Measurements from ENCODE around the gene MYO10. TPM values are rescaled to one million over a fixed set of nuclear protein-coding genes. Genes with fewer than 3 reads are reported as not detected.

The MYO10 gene
- total RNA-seq, 4 donors from 2014 or later, result 21.0 to 29.8 (median 27.3) TPM

GRCh38 chr5:16702964-16703363 is 233.1 kb downstream of the MYO10 start:
- H3K9me3 ChIP-seq, result no peaks in the 10 kb centered on the region
- peaks cover 0 to 97% (median 0%) of the 10 kb centered on the region in 3 donors for H3K36me3 ChIP-seq
- H3K4me3 ChIP-seq, result no peak overlapping the region
- H3K27me3 ChIP-seq, result no peaks in the 10 kb centered on the region
- TF ChIP-seq CTCF (IDR thresholded peaks at IDR 0.05) (no peak), POLR2A (IDR thresholded peaks at IDR 0.05) (no peak)
- 75 to 90% methylated on average over 2 of the region's 2 CpGs for WGBS, 2 donors
- no peak for DNase-seq
- H3K4me1 ChIP-seq, result no peaks in the 10 kb centered on the region
- no peak overlapping the region for H3K27ac ChIP-seq
- intact Hi-C loops (cut with DNase I), result no loop called here

- H3K4me3 ChIP-seq, result no peak overlapping the region
- TF ChIP-seq CTCF (IDR thresholded peaks at IDR 0.05) (no peak), POLR2A (IDR thresholded peaks at IDR 0.05) (no peak)
- H3K9me3 ChIP-seq, result no peaks in the 10 kb centered on the region
- H3K27me3 ChIP-seq, result no peaks in the 10 kb centered on the region
- H3K36me3 ChIP-seq, result peaks cover 0 to 86% (median 0%) of the 10 kb centered on the region in 3 donors
- intact Hi-C loops (cut with DNase I), result no loop called here
- H3K4me1 ChIP-seq, result no peaks in the 10 kb centered on the region
- no peak overlapping the region for H3K27ac ChIP-seq
- WGBS, 2 donors, result 90 to 97% methylated on average over 33 to 42 of the region's 48 CpGs
- DNase-seq, result no peak
Measured at GRCh38 chr5:16701134-16702099, 234.7 kb downstream of the MYO10 start.

DNA sequence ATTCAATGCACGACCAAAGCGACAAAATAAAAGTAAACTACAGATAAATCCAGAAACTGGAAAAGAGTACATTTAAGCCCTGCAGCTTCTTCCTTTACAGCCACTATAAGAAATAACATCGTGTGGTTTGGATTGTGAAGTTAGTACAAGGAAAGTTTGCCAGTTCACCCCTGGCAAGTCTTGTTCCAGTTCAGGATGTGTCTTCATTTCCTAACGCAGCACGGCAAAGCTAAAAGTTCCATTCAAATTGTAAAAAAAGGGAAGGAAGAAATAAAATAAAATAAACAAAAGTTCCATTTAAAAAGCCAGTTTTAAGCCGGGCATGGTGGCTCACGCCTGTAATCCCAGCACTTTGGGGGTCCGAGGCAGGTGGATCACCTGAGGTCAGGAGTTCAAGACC is 236.0 kb downstream of the MYO10 start:
- Histone ChIP-seq H3K4me1 (no peaks in the 10 kb centered on the region), H3K27me3 (no peaks in the 10 kb centered on the region), H3K9me3 (no peaks in the 10 kb centered on the region), H3K4me3 (no peak overlapping the region), H3K36me3 (peaks cover 0 to 74% (median 0%) of the 10 kb centered on the region in 3 donors), H3K27ac (no peak overlapping the region)
- no peak for TF ChIP-seq POLR2A (IDR thresholded peaks at IDR 0.05)
- TF ChIP-seq CTCF (IDR thresholded peaks at IDR 0.05), result no peak
- 49 to 65% methylated on average over 8 of the region's 8 CpGs for WGBS, 2 donors
- no peak for DNase-seq
- intact Hi-C loops (cut with DNase I), result no loop called here

DNA sequence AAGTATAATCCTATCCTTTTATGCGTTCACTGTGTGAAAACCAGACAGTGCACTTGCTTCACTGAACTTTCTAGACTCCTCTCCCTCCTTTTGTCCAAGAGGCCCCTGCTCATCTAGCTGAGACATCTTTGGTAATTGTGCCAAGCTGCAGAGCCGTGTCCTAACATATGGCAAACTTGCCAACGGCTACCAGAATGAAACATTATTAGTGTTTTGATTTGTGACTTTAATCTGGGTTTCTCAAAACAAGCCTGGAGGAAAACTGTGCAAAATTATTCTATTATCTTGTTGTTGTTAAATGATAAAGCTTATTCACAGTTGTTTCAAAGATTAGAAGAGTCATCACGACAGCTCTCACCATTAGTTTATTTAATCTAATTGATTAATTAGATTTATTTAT is 240.3 kb downstream of the MYO10 start:
- 39 to 72% methylated on average over 4 of the region's 4 CpGs for WGBS, 2 donors
- Histone ChIP-seq H3K4me1 (no peaks in the 10 kb centered on the region), H3K27me3 (no peaks in the 10 kb centered on the region), H3K4me3 (no peak overlapping the region), H3K27ac (no peak overlapping the region), H3K36me3 (peaks cover 0 to 64% (median 0%) of the 10 kb centered on the region in 3 donors), H3K9me3 (no peaks in the 10 kb centered on the region)
- intact Hi-C loops (cut with DNase I), result no loop called here
- DNase-seq, result no peak
- TF ChIP-seq CTCF (IDR thresholded peaks at IDR 0.05), result no peak

DNA sequence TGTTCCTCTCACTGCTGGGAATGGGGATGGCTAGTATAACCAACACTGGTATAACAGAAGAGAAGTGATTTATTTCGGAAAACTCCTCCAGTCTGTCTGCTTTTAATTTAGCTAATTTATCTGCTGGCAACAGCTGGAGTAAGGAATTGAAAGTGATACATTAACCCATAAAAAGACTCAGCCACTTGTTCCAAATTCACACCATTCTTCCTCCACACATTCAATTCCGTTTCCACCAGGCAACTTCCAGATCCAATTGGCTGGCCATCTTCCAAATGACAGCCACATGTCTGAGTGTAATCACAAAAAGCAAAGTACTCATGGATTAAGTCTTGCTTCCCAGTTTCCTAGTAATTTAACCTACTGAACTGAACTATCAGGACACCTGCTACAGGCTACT is 242.2 kb downstream of the MYO10 start:
- no peaks in the 10 kb centered on the region for H3K4me1 ChIP-seq
- H3K36me3 ChIP-seq, result peaks cover 0 to 67% (median 0%) of the 10 kb centered on the region in 3 donors
- no peaks in the 10 kb centered on the region for H3K9me3 ChIP-seq
- 63 to 84% methylated on average over 2 of the region's 2 CpGs for WGBS, 2 donors
- DNase-seq, result no peak
- intact Hi-C loops (cut with DNase I), result no loop called here
- H3K4me3 ChIP-seq, result no peak overlapping the region
- H3K27me3 ChIP-seq, result no peaks in the 10 kb centered on the region
- TF ChIP-seq CTCF (IDR thresholded peaks at IDR 0.05) (no peak), POLR2A (IDR thresholded peaks at IDR 0.05) (no peak)
- H3K27ac ChIP-seq, result no peak overlapping the region
